ENCODE results near the gene KMO.

- TF ChIP-seq YY1 (IDR thresholded peaks at IDR 0.05; ENCODE audit: insufficient read depth, insufficient read length): no peak
- TF ChIP-seq SUZ12 (IDR thresholded peaks at IDR 0.05; ENCODE audit: extremely low read depth, insufficient read depth, insufficient read length): no peak
- TF ChIP-seq ZNF274 (IDR thresholded peaks at IDR 0.05; ENCODE audit: low read depth, low read length): no peak
These were observed 110.4 kb downstream of the KMO start for GRCh38 chr1:241642593-241642944.

Data from NT2/D1 (cell line).